ENCODE data around the gene LINGO4. TPM values are rescaled to one million over a fixed set of nuclear protein-coding genes. Genes with fewer than 3 reads are reported as not detected.

Gene LINGO4
- total and polyA plus RNA-seq, 2 of the 13 experiments (the other 11 are each of a cell fraction or from before 2014, with no cell fraction given) = 0.02 to 0.05 TPM

- ATAC-seq (peak; percentile 10), FAIRE-seq (no peak), DNase-seq (ENCODE audit: low spot score) (no peak)
- peak overlapping the region; percentile 79 for H2AFZ ChIP-seq (ENCODE audit: low read length)
- no TSS peak for BruUV-seq (replicated peaks)
- no peaks in the 10 kb centered on the region; a peak in 1 of 5 replicates for H3K27me3 ChIP-seq (ENCODE audit: control insufficient read depth in 1 of 2, insufficient read depth in 2 of 2, low read length in 2 of 2)
- peak overlapping the region; percentile 75 for H3K9ac ChIP-seq (ENCODE audit: insufficient read depth, low read depth, low read length)
- peak overlapping the region; percentile 72 to 95 (median 92) for H3K4me3 ChIP-seq (replicated peaks in 1 of 3; ENCODE audit: insufficient read depth in 1 of 3, low read depth in 2 of 3, low read length in 3 of 3)
- WGBS (ENCODE audit: low lambda C conversion rate) = 2% methylated on average over 10 of the region's 10 CpGs
- H3K79me2 ChIP-seq (ENCODE audit: insufficient read depth, low read length) = peaks cover 5% of the 10 kb centered on the region
- H3K4me1 ChIP-seq (ENCODE audit: insufficient read depth, low read length) = peaks cover 26% of the 10 kb centered on the region
- peak overlapping the region; percentile 83 for H3K27ac ChIP-seq (ENCODE audit: extremely low read length, insufficient read depth, low read length)
- in situ Hi-C loops (cut with HindIII; ENCODE audit: extremely low pct_ligation_motif_present, low pct_unique_long_range_greater_than_20kb) = no loop called here
- TF ChIP-seq SIN3A (IDR thresholded peaks at IDR 0.05; ENCODE audit: borderline replicate concordance, low read depth, low read length) = 0 out of 2 replicates have a peak, but pooled peaks have one; percentile 1
- no peak for TF ChIP-seq MZF1 (CRISPR knock-in tag; IDR thresholded peaks at IDR 0.05; ENCODE audit: borderline replicate concordance)
- TF ChIP-seq ATRX (CRISPR knock-in tag; IDR thresholded peaks at IDR 0.05; ENCODE audit: borderline replicate concordance) = no peak
- TF ChIP-seq HMG20A (CRISPR knock-in tag; IDR thresholded peaks at IDR 0.05; ENCODE audit: borderline replicate concordance) = no peak
- peak overlapping the region; percentile 84 for H3K4me2 ChIP-seq (ENCODE audit: low read depth, low read length)
- ChIA-PET CTCF (ENCODE audit: low intra/inter-chr PET ratio, low total read pairs) (no interaction called here), POLR2A (interaction anchor here (0.6 to 1.7 kb wide), 6 partner anchors 12 to 224 kb away, joined by 3 to 21 read pairs (median 6); partner anchors contain the start of genes TDRKH and TUFT1)
- intact Hi-C loops (cut with micrococcal nuclease; ENCODE audit: unreplicated experiment) = loop anchor here (10.0 kb wide), 1 partner anchor 71 kb away; the partner anchor contains the start of genes C2CD4D and RORC
- H3K36me3 ChIP-seq (replicated peaks in 1 of 2; ENCODE audit: control insufficient read depth in 1 of 2, insufficient read depth in 2 of 2, low read length in 2 of 2) = peaks cover 6 to 23% of the 10 kb centered on the region in 2 experiments
- no peaks in the 10 kb centered on the region for H4K20me1 ChIP-seq (ENCODE audit: insufficient read depth, low read length)
- no peaks in the 10 kb centered on the region for H3K9me3 ChIP-seq (ENCODE audit: low read length)
These were observed 41.2 kb downstream of the LINGO4 start for GRCh38 chr1:151763990-151764389.

- peaks cover 24% of the 10 kb centered on the region for H3K4me1 ChIP-seq (ENCODE audit: insufficient read depth, low read length)
- peak; percentile 99 for ATAC-seq
- peak within 1 kb of the TSS; percentile 83 for H3K27ac ChIP-seq (ENCODE audit: extremely low read length, insufficient read depth, low read length)
- in situ Hi-C loops (cut with HindIII; ENCODE audit: extremely low pct_ligation_motif_present, low pct_unique_long_range_greater_than_20kb) (no loop called here), intact Hi-C loops (cut with micrococcal nuclease; ENCODE audit: unreplicated experiment) (loop anchor here (10.0 kb wide), 1 partner anchor 72 kb away; the partner anchor contains the start of genes C2CD4D and RORC)
- peak; percentile 60 for DNase-seq (ENCODE audit: low spot score)
- WGBS (ENCODE audit: low lambda C conversion rate) = under 1% methylated on average over 36 of the region's 68 CpGs
- H3K36me3 ChIP-seq (replicated peaks in 1 of 2; ENCODE audit: control insufficient read depth in 1 of 2, insufficient read depth in 2 of 2, low read length in 2 of 2) = peaks cover 6 to 28% of the 10 kb centered on the region in 2 experiments
- peak within 1 kb of the TSS; percentile 75 for H3K9ac ChIP-seq (ENCODE audit: insufficient read depth, low read depth, low read length)
- no TSS peak for BruUV-seq (replicated peaks)
- ChIA-PET POLR2A (interaction anchor here (0.6 to 1.7 kb wide), 12 partner anchors 13 to 1965 kb away, joined by 3 to 21 read pairs (median 4); partner anchors contain the start of genes C2CD4D, INTS3, RORC and TDRKH), CTCF (ENCODE audit: low intra/inter-chr PET ratio, low total read pairs) (no interaction called here)
- H2AFZ ChIP-seq (ENCODE audit: low read length) = peak within 1 kb of the TSS; percentile 79
- no peaks in the 10 kb centered on the region for H3K9me3 ChIP-seq (ENCODE audit: low read length)
- no peak for FAIRE-seq
- no peaks in the 10 kb centered on the region for H4K20me1 ChIP-seq (ENCODE audit: insufficient read depth, low read length)
- H3K4me2 ChIP-seq (ENCODE audit: low read depth, low read length) = peak within 1 kb of the TSS; percentile 84
- peaks cover 5% of the 10 kb centered on the region for H3K79me2 ChIP-seq (ENCODE audit: insufficient read depth, low read length)
- H3K4me3 ChIP-seq (replicated peaks in 1 of 3; ENCODE audit: insufficient read depth in 1 of 3, low read depth in 2 of 3, low read length in 3 of 3) = peak within 1 kb of the TSS; percentile 72 to 95 (median 92)
- H3K27me3 ChIP-seq (ENCODE audit: control insufficient read depth in 1 of 2, insufficient read depth in 2 of 2, low read length in 2 of 2) = no peaks in the 10 kb centered on the region; a peak in 1 of 5 replicates
- TF ChIP-seq PHF21A (CRISPR knock-in tag; IDR thresholded peaks at IDR 0.05) (peak; percentile 81; the same call in 1 of the 2 replicates), ZNF574 (CRISPR knock-in tag; IDR thresholded peaks at IDR 0.05) (peak; percentile 87), ELK4 (CRISPR knock-in tag; IDR thresholded peaks at IDR 0.05; ENCODE audit: borderline replicate concordance) (0 out of 2 replicates have a peak, but pooled peaks have one; percentile 67), ZNF430 (CRISPR knock-in tag; IDR thresholded peaks at IDR 0.05) (peak; percentile 73)
These were observed 42.0 kb downstream of the LINGO4 start, which contains the start of gene MRPL9 for GRCh38 chr1:151762941-151763921. TSS of gene MRPL9 (minus strand) at chr1:151763496. CDS start at chr1:151763479, 17 bp downstream.

All from HepG2 (cell line).